H1 (cell line): Measurements from ENCODE around the gene HTATIP2. TPM values are rescaled to one million over a fixed set of nuclear protein-coding genes. Genes with fewer than 3 reads are reported as not detected.

Source experiments
- CHD7 ChIP-seq: fragments of 300-600 bp; sonication (generic); IDR thresholded peaks from 2 replicates; pipeline ENCODE4 v1.7.1; 2012; ENCODE audit warnings: low read length, moderate library complexity, mild to moderate bottlenecking, inconsistent platforms; ENCODE audit not compliant: insufficient replicate concordance
- CREB1 ChIP-seq: IDR thresholded peaks from 2 replicates; pipeline ENCODE4 v1.6.1; 2012; ENCODE audit warnings: inconsistent platforms
- CTCF ChIP-seq, 3 experiments: IDR thresholded peaks; 1 replicate in 2 of 3; 2 replicates in 1 of 3; pipeline versions ENCODE4 v1.5.1 to v1.6.1; 2011; ENCODE audit warnings: low read length in 3 of 3, mild to moderate bottlenecking in 3 of 3, inconsistent platforms in 2 of 3, low read depth in 1 of 3, moderate library complexity in 1 of 3; ENCODE audit not compliant: insufficient read depth in 1 of 3; ENCODE audit errors: control extremely low read depth in 1 of 3
- FOSL1 ChIP-seq: IDR thresholded peaks from 2 replicates; pipeline ENCODE4 v1.6.1; 2011; ENCODE audit warnings: mild to moderate bottlenecking, low read depth, low read length, moderate library complexity; ENCODE audit not compliant: insufficient read depth
- POLR2A ChIP-seq, 2 experiments: IDR thresholded peaks; 1 replicate in 1 of 2; 2 replicates in 1 of 2; pipeline ENCODE4 v1.6.1; 2011; ENCODE audit warnings: low read depth in 2 of 2, low read length in 2 of 2, mild to moderate bottlenecking in 2 of 2; ENCODE audit errors: control extremely low read depth in 1 of 2
- SIX5 ChIP-seq: IDR thresholded peaks from 2 replicates; pipeline ENCODE4 v1.6.1; 2011; ENCODE audit warnings: mild to moderate bottlenecking, low read depth, low read length
- TEAD4 ChIP-seq: IDR thresholded peaks from 2 replicates; pipeline ENCODE4 v1.6.1; 2012; ENCODE audit warnings: low read depth, low read length, inconsistent platforms, mixed read lengths
- polyA plus RNA-seq, 7 experiments: library from polyadenylated mRNA; depleted of rRNA in 3 of 7; stranded (reverse) in 5 of 7; unstranded in 2 of 7; fragments of >200 nt in 5 of 7; fragments of 200-250 nt in 2 of 7; gene quantifications; 1 replicate in 5 of 7; 2 replicates in 1 of 7; 4 replicates in 1 of 7; pipeline versions ENCODE4 v1.2.1 to v1.2.3, GENCODE V29; 2011 to 2013; ENCODE audit warnings: missing spikeins in 2 of 7, mixed read lengths in 2 of 7
- total RNA-seq: library from RNA; stranded (reverse); fragmentation: NEBNext Ultra II Directional; extraction: Animal tissue kit (Norgen Biotek cat#: 25700); gene quantifications from 2 replicates; pipeline ENCODE4 v1.2.1, GENCODE V29; 2021
- TF ChIP-seq, protein P1 (sequence below): IDR thresholded peaks from 2 replicates; pipeline ENCODE4 v1.6.1; 2012; ENCODE audit warnings: low read length, inconsistent platforms

Gene HTATIP2
- total and polyA plus RNA-seq, 2 of the 8 experiments (the other 6 are each of a cell fraction or from before 2014, with no cell fraction given) = 22.6 to 33.1 TPM

DNA sequence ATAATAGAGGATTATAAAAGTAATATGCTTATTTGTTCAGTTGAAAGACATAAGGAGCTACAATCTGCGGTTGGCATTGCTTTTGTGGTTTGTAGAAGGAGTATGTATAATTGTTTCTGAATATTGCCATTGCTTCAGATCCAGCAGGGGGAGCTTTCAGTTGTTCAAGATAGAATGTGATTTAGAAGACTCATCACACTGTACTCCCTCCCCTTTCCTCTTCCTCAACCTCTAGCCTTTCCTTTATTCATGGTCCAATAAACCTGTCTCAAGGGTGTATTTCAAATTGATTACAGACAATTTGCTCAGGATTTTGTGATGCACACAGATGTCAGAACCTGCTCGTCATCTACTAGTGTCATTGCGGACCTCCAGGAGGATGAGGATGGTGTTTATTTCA is 33.8 kb downstream of the HTATIP2 start (continued):
- TF ChIP-seq CHD7 (no peak), CTCF (IDR thresholded peaks at IDR 0.05; ENCODE audit: control extremely low read depth in 1 of 3, insufficient read depth in 1 of 3, low read depth in 1 of 3, low read length in 3 of 3) (peak in 2 of 3 experiments; percentile 46 to 56; a peak in 3 of 4 replicates), CREB1 (no peak), FOSL1 (no peak), SIX5 (no peak), POLR2A (IDR thresholded peaks at IDR 0.05; ENCODE audit: control extremely low read depth in 1 of 2, low read depth in 2 of 2, low read length in 2 of 2) (no peak), TEAD4 (no peak)
- TF ChIP-seq, protein P1, sequence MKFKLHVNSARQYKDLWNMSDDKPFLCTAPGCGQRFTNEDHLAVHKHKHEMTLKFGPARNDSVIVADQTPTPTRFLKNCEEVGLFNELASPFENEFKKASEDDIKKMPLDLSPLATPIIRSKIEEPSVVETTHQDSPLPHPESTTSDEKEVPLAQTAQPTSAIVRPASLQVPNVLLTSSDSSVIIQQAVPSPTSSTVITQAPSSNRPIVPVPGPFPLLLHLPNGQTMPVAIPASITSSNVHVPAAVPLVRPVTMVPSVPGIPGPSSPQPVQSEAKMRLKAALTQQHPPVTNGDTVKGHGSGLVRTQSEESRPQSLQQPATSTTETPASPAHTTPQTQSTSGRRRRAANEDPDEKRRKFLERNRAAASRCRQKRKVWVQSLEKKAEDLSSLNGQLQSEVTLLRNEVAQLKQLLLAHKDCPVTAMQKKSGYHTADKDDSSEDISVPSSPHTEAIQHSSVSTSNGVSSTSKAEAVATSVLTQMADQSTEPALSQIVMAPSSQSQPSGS = no peak
